ENCODE data around the gene TMEM30A.

GRCh38 chr6:75302280-75302679, 17.7 kb upstream of the TMEM30A start:
- TF ChIP-seq CTCF (IDR thresholded peaks at IDR 0.05) = no peak
- TF ChIP-seq POLR2A (IDR thresholded peaks at IDR 0.05) = no peak
